Brain microvascular endothelial cell (primary cell): ENCODE results near the gene CD200R1L.

Experiments used
- DNase-seq: peaks from one replicate; pipeline ENCODE4 v3.0.0-alpha.2; 2020
- H3K27ac ChIP-seq: fragments of 250-450 bp; sonication (Bioruptor Pico); 2 replicates; pipeline ENCODE4 v1.5.1; 2020; ENCODE audit warnings: mild to moderate bottlenecking, moderate library complexity
- H3K27me3 ChIP-seq: fragments of 250-450 bp; sonication (Bioruptor Pico); replicated peaks from 2 replicates; pipeline ENCODE4 v1.5.1; 2020; ENCODE audit warnings: mild to moderate bottlenecking
- H3K36me3 ChIP-seq: fragments of 250-450 bp; sonication (Bioruptor Pico); replicated peaks from 2 replicates; pipeline ENCODE4 v1.5.1; 2020; ENCODE audit warnings: mild to moderate bottlenecking
- H3K4me3 ChIP-seq: 2 replicates; pipeline ENCODE4 v1.5.1; 2011; ENCODE audit warnings: low read depth, mild to moderate bottlenecking, control low read depth, low read length, moderate library complexity
- CTCF ChIP-seq: IDR thresholded peaks from 2 replicates; pipeline ENCODE4 v1.5.1; 2011; ENCODE audit warnings: low read depth, mild to moderate bottlenecking, moderate library complexity, low read length, control low read depth, inconsistent platforms; ENCODE audit errors: missing control alignments
- in situ Hi-C: cut with HindIII; loops from 2 replicates; pipeline ENCODE4 v1.10.0; 2017; ENCODE audit warnings: low sequenced_read_pairs, low pct_ligation_motif_present

Gene CD200R1L

GRCh38 chr3:112779011-112779410 lies 67.7 kb downstream of the CD200R1L start:
- in situ Hi-C loops = no loop called here
- Histone ChIP-seq H3K36me3 (no peaks in the 10 kb centered on the region), H3K27ac (peak overlapping the region; percentile 91), H3K27me3 (no peaks in the 10 kb centered on the region), H3K4me3 (no peak overlapping the region)
- TF ChIP-seq CTCF = no peak
- DNase-seq = no peak

- H3K4me3 ChIP-seq = no peak overlapping the region
- H3K27ac ChIP-seq = peak overlapping the region; percentile 91
- no peaks in the 10 kb centered on the region for H3K36me3 ChIP-seq
- H3K27me3 ChIP-seq = no peaks in the 10 kb centered on the region
- TF ChIP-seq CTCF = no peak
- peak; percentile 79 for DNase-seq
- in situ Hi-C loops = no loop called here
Observed at GRCh38 chr3:112778353-112778948, 68.2 kb downstream of the CD200R1L start.

- Histone ChIP-seq H3K27ac (peak overlapping the region; percentile 91), H3K36me3 (no peaks in the 10 kb centered on the region), H3K27me3 (no peaks in the 10 kb centered on the region), H3K4me3 (no peak overlapping the region)
- no peak for DNase-seq
- in situ Hi-C loops = no loop called here
- TF ChIP-seq CTCF = no peak
Observed at GRCh38 chr3:112777811-112778210, 68.9 kb downstream of the CD200R1L start.

GRCh38 chr3:112776836-112777235 lies 69.8 kb downstream of the CD200R1L start:
- Histone ChIP-seq H3K4me3 (no peak overlapping the region), H3K27me3 (no peaks in the 10 kb centered on the region), H3K36me3 (no peaks in the 10 kb centered on the region), H3K27ac (peak overlapping the region; percentile 91)
- DNase-seq = no peak
- in situ Hi-C loops = no loop called here
- TF ChIP-seq CTCF = no peak

- H3K36me3 ChIP-seq = no peaks in the 10 kb centered on the region
- in situ Hi-C loops = no loop called here
- no peak for DNase-seq
- no peak overlapping the region for H3K4me3 ChIP-seq
- no peaks in the 10 kb centered on the region for H3K27me3 ChIP-seq
- H3K27ac ChIP-seq = peak overlapping the region; percentile 82
- no peak for TF ChIP-seq CTCF
Observed at GRCh38 chr3:112776000-112776399, 70.7 kb downstream of the CD200R1L start.
